HG03280 (cell line): ENCODE measurements around the gene ZNF385A.

Source experiments
- ATAC-seq: cut with Tn5 transposase; IDR thresholded peaks from one replicate; pipeline ENCODE4 v1.9.1; 2021; ENCODE audit warnings: mild to moderate bottlenecking, moderate library complexity; ENCODE audit not compliant: unreplicated experiment

The ZNF385A gene

GRCh38 chr12:54416687-54417603 lies 32.4 kb upstream of the ZNF385A start:
- no peak for ATAC-seq

DNA sequence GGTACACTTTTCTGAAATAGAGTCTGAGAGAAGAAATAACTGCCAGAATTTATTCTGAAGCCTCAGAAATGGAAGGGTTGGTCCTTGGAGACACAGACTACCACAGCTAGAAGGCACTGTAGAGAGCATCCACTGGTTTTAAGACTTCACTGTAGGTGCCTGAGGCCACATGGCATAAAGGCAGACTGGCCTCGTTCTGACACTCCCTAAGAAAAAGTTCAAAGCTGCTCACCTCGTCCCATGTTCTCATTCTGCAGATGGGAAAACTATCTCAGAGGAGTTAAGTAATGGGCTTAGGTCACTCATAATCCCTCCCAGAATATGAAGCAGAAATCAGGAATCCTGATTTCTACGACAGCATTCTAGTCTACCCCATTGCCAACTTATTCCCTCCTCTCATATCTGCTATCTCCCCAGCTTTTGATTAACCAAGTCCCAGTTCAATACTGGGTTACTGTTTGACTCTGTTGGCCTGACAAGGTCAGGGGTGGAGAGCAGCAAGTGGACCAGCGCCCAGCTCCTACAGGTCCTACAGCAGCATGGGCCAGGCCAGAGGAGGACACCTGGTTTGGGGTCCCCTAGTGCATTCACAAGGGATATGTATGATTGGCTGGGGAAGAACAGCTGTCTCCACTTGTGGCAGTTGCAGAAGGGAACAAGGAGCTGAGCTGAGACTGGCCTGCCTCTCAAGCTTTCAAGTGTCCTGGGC lies 30.8 kb upstream of the ZNF385A start:
- ATAC-seq: no peak

GRCh38 chr12:54413284-54414190 lies 29.0 kb upstream of the ZNF385A start:
- no peak for ATAC-seq

- no peak for ATAC-seq
Measured at GRCh38 chr12:54412786-54413185, 28.3 kb upstream of the ZNF385A start.

- no peak for ATAC-seq
Measured at GRCh38 chr12:54412348-54412747, 27.8 kb upstream of the ZNF385A start.

- ATAC-seq: no peak
Measured at GRCh38 chr12:54411391-54412241, 27.1 kb upstream of the ZNF385A start.

- ATAC-seq: no peak
Measured at GRCh38 chr12:54409267-54409666, 24.7 kb upstream of the ZNF385A start.

GRCh38 chr12:54407183-54407905 lies 22.8 kb upstream of the ZNF385A start:
- ATAC-seq: no peak

- no peak for ATAC-seq
Measured at GRCh38 chr12:54405573-54405972, 21.0 kb upstream of the ZNF385A start.

DNA sequence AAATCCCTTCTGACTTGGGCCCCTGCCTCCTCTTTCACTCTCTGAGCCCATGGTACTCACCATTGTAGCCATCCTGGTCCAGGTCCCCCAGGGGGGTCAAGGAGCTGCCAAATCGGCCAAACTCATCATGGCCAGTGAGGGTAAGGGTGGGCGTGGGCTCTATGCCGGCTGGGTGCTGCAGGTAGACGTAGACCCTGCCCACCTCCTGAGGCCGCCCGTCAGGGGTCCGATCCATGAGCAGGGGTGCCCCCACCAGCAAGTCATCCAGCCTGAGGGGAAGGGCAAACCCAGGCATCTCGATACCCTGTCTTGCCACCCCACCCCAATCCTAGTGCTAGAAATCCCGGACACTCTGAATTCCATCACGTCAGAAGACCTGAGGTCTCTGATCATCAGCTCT lies 20.6 kb upstream of the ZNF385A start:
- ATAC-seq: no peak

DNA sequence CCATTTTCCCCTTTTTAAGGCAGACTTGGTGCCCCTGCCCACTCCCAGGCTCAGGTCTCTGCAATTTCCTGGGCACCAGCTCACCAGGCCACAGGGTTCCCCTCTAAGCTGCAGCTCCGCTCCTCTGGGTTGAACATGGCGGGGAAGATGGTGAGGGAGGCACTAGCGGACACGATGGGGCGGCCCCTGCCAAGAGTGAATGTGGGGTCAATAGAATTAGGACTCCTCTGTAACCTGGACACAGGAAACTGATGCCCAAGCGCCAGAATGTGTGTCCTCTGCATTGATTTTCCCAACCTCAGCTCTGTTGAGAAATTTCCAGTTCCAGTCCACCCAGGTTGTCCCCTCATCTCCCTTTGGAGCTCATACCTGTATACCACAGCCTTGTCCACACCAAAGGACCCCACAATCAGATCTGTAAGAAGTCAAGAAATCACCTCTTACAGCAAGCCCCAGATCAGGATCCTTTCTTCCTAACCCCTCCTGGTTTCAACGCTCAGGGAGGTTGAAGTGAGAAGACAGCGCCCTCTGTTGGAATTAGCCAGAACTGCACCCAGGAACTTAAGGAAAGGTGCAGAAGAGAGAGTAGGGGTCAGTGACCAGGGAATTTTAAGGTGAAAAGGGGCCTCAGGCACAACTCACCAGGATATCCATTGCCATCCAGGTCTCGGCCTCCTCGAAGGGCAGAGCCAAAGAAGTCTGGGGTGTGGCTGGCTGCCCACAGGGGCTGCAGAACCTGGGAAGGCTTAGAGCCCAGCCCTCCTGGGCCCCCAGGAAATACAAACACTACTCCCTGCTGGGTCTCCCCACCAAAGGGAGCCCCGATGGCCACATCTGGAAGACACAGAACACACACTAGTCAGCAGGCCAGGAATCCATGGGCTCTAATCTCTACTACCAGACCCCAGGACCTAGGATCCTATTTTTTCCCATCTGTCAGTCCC lies 19.8 kb upstream of the ZNF385A start:
- no peak for ATAC-seq

GRCh38 chr12:54401119-54401518 lies 16.6 kb upstream of the ZNF385A start:
- ATAC-seq: no peak

GRCh38 chr12:54398995-54399793 lies 14.7 kb upstream of the ZNF385A start:
- peak; percentile 85 for ATAC-seq

DNA sequence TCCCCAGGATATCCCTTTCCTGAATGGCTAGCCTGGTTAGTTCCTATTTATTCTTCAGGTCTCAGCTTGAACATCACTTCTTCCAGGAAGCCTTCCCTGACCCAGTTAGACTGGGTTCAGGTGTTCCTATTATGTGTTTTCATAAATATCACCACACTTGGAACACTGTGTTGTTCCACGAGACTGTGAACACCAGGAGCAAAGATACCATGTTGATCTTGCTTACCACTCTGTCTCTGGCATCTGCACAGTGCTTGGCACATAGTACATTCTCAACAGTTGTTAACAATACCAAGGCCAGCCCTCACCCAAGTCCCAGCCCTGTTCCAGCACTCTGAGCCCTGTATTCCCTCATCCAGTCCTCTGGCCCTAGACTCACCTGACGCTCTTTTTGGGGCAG lies 13.7 kb upstream of the ZNF385A start:
- no peak for ATAC-seq

- no peak for ATAC-seq
Measured at GRCh38 chr12:54397157-54397556, 12.6 kb upstream of the ZNF385A start.

DNA sequence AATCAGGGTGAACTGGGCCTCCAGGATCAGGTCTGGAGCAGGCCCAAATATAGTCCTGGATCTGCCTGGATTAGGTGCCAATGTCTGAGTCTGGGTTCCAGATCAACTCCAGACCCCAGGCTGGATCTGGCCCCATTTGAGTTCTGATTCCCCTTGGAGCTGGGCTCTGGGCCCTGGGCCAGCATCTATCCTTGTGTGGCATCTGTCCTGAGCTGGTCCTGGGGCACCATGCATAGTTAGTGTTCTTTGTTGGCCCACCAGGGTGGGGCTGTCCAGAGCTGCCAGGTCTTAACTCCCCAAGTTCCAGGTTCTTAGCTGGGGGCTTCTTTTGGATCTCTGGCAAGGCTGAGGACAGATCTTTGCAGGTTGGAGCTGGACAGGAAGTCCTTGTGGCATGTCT lies 11.0 kb upstream of the ZNF385A start:
- no peak for ATAC-seq

DNA sequence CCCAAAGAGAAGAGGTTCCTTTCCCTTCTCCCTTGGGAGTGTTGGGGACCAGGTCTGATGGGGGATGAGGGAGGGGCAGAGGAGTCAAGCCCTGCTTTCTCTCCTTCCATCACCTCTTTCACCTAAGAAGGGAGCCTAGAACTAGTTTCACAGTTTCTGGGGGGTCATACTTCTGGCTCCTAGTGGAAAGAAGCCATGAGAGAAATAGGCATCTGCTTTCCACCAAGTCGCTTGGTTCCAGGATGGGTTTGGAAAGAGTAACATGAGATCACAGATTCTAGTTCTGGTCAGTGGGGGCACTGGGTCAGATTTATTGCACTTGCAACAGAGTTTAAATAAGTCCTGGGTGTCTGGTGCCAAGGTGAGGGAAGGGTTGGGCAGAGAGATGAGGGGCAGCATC lies 10.5 kb upstream of the ZNF385A start:
- no peak for ATAC-seq

GRCh38 chr12:54394281-54394719 lies 9.8 kb upstream of the ZNF385A start:
- ATAC-seq: no peak
